HG03521 (cell line): Measurements from ENCODE around the gene RTN4.

Experiments used
- ATAC-seq: cut with Tn5 transposase; IDR thresholded peaks from one replicate; pipeline ENCODE4 v1.9.1; 2021; ENCODE audit warnings: mild to moderate bottlenecking, moderate library complexity; ENCODE audit not compliant: unreplicated experiment

The RTN4 gene

DNA sequence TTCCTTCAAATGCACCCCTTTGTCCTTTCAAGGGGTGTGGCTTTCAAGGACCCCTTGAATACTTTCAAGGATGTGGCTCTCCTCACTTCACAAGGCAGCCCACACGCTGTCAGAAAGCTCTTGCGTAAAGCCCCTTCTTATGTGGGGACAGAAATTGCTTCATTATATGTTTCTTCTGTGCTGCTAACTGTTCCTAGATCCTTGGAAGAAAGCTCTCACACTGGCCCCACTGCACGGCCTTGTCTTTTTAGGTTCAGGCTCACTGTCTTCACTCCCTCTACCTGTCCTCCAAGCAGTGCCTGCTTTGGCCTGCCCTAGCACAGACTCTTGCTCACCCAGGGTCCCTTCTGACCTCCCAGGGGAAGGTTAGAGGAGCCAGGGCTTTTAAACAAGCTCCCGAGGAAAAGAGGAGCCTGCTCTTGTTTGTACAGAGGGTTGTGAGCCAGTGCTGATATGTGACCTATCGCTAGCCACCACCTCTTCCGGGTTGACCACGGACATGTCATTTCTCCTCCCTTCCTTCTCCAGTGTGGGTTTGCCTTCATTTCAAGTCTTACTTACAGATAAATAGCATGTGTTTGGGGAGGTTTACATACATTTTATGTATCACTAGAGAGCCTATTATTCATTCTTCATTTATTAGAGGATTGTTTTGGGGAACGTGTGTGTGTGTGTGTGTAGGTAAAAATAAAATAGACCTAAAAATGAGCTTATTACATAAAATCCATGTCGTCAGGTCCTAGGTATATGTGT is 94.7 kb downstream of the RTN4 start:
- ATAC-seq: no peak

DNA sequence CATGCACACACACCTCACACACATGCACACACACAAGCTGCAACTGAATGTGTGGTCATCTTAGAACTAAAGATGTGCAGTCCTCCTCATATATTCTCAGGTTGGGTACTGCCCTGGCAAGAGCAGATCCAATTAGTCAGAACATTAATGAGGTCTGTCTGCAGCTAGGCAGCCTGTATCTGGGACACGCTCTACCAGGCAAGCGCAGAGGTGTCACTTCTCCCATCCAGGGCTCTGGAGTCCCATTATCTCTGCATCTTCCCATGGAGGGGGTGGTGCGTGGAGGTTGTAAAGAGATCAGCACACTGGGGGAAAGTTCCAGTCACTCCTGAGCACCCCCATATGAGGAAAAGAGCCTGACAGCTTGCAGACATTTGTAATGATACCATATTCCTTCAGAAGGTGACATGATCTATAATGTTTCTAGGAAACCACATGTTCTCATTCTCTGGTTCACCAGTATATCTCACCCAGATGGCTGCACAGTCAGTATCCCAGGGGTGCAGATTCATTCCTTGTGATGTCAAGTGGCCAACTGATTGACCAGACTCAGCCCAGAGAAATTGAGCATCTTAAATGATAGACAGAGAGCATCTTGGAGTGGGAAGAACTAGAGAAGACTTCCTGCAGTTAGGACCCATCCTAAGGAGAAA is 95.4 kb downstream of the RTN4 start:
- ATAC-seq: no peak

- ATAC-seq: no peak
Measured at GRCh38 chr2:54954158-54954557, 96.1 kb downstream of the RTN4 start.

DNA sequence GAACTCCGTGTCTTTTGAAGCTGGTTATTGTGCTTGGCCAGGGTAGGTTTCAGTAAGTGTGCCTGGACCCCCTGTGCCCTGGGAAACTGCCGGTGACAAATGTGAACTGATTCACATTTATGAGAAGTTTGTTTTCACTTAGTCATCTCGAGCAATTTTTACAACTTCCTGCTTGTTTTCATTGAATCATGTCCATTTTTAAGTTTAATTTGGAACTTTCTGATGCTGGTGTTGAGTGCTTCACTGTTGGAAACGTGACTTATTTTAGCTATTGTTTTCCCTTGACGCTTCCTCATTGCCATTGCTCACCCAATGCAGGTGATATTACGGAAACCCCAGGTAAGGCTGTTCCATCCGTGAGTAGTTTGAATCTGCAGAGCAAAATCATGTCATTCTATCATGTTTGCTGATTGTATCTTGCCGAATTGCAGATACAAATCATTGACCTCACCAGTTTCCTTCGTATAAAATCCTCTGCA is 97.2 kb downstream of the RTN4 start:
- ATAC-seq: no peak

DNA sequence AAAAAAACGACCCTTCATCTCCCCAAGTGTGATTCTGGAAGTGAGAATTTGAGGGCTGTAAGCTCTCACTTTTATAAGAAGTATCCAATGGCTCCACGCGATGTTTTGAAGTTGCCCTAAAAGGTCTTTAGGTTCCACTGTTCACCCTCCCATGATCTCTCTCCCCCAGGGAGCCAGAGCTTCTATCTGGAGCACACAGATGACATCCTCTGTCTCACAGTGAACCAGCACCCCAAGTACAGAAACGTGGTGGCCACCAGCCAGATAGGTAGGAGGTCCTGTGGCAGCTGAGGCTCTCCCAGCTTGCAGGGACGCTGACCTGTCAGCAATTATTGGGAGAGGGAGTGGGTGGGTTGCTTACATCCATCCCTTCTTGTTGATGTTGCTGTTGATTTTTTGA is 97.8 kb downstream of the RTN4 start:
- no peak for ATAC-seq

DNA sequence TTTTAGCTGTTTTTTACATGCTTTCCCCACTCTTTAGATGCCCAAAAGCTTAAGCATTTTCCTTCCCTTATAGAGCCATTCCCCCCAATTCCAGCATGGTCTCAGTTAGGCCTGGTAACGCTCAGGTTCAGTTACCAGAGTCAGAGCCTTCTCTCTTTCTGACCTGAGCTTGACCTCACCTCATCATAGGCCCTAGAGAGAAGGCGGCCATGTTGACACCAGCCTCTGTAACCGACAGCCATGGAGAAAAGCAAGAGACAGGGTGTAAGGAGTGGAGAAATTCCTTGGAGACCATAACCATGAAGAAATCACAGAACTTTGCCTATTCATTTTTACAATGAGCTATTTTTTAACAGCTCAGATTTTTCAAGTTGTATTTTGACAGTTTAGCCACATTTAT is 99.4 kb downstream of the RTN4 start:
- ATAC-seq: no peak

DNA sequence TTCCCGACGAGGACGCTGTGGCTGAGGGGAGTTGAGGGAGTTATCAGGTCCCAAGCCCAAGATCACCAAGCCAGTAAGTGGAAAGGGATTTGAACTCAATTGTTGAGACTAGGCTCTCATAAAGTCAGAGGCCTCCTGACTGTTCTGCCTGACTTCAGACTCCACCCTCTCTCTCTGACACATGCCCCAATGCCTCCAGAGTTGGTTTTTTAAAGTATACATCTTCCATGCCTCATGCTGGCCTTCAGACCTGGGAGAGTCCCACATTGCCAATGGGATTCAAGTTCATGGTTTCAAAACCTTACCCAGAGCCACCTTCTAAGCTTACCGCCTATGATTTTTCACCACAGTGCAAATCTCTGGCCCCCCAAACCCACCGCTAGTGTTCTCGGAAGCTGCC is 100.8 kb downstream of the RTN4 start:
- ATAC-seq: no peak

DNA sequence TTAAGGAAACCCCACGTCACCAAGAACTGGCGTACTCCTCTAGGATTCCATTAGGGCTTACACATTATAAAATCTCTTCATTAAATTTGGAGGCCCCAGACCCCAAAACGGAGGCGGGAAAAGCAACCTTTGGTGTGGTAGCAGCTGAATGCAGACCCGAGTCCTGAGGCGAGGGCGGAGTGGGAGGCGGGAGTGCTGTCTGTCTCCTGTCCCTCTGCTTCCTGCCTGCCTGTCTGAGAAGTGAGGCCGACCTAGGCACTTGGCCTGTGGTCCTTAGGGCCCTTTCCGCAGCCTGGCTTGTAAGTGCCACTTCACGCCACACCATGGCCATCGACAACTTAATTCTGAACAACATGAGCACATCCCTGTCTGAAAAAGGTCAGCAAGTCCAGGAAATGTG is 102.1 kb downstream of the RTN4 start:
- ATAC-seq: no peak

DNA sequence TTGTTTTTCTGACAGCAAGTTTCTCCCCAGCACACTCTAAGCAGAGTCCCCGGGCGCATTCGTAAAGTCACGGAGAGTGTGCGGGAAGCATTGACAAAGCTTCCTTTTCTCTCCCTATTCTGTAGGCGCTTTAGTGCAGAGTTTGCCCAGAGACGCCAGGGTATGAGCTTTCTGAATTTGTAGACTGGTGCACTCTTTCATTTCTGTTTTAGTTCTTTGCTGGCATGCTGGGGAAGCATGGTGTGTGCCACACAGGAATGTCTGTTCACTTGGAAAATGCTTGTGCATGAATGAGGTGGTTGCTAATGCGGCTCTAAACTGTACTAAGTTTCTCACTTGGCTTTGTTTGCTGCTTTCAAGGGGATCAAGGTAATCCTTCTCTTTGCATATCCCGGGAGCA is 102.6 kb downstream of the RTN4 start:
- no peak for ATAC-seq

- no peak for ATAC-seq
Measured at GRCh38 chr2:54947136-54947535, 103.1 kb downstream of the RTN4 start.

DNA sequence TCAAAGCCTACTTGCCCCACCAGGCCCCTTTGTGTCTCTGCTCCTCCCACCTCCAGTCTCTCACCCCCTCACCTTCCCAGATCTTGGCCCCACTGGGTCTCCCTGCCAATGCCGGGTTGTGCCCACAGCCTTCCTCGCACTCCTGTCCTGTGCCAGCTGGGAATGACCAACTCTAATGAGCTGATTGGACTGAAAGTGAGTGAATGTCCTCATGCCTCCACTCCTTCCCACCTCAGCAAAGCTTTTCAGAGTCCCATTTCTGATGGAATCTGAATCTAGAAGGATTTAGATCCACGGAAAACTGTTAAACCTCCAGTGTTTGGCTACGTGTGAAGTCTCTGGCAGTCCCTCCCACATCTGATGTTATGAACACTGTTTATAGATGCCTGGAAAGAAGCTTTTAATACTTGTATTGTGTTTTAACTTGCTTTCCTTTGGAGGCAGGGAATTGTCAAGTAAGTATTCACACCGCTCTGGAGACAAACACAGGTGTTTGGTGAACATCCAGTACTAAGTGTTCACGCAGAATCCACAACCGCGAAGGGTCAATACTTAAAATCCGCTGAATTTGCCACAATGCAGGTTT is 103.9 kb downstream of the RTN4 start:
- ATAC-seq: no peak

DNA sequence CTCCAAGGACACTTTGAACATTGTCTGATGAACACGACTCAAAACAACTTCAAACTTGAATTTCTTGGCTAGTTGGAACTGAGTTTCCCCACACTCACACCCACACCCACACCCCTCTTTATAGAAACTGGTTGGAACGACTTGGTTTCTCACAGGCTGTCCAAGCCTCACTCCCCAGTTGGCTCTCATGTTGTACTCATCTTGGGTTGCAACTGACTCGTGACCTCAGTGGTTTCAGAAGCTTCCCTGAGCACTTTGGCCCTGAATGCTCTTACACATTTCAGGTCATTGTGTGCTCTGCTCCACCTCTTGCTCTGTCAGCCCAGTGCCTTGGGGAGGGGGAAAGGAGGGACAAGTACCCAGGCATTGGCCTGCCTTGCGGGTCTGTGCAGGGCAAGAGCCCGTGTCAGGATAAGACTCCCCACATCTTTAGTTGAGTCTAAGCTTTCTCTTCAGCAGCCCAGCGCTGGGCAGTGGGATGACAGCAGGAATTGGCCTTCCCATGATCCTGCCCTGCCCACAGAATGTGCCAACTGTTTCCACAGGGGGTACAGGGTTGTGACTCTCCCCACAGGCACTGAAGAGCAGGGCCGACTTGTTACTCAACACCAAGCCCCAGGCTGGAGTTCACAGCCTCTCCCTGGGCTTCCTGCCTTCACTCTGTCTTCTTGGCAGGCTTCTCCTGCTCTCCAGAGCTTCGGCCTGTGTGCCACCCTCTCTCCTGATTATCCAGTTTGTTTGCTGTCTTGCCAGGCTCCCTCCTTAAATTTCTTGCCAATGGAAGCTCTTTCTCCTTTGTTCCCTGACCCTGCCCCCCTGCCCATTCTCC is 104.6 kb downstream of the RTN4 start:
- peak; percentile 67 for ATAC-seq

DNA sequence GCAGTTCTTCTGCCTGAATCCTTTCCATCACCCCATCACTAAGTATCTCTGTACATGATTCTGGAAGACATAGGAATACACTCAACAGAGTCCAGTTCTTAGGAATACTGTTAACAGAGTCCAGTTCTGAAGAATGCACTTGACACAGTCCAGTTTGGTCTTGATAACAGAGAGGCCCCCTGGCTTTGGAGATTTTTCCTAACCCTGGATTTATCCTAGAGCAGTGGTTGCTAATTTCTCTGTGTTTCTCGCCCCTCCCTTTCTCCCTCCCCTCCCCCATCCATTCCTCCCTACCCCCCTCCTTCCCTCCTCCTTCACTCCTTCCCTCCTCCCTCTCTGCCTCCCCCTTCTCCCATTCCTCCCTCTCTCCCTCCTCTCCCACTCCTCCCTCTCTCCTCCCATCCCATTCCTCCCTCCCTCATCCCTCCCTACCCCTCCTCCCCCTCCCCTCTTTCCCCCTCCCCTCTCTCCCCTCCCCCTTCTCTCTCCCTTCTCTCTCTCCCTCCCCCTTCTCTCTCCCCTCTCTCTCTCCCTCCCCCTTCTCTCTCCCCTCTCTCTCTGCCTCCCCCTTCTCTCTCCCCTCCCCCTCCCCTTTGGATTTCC is 105.4 kb downstream of the RTN4 start:
- no peak for ATAC-seq

- no peak for ATAC-seq
Measured at GRCh38 chr2:54942373-54942772, 107.9 kb downstream of the RTN4 start.

- ATAC-seq: no peak
Measured at GRCh38 chr2:54941248-54941984, 108.8 kb downstream of the RTN4 start.

DNA sequence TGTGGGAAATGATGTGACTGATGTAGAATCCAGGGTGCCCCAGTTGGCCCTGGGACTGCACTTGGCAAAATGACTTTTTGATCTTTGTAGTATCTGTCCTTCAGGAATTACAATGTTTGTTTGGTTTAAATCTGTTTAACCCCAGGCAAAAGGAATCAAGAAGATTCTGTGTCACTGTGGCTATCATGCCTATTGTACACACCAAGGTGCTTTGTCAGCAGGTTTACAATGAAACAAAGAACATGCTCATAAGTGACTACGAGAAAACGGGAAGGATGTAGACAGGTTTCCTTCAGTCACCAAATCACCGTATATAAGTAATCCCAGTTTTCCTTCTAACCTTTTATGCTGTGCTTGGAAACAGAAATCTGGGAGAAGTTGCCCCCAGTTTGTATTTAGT is 109.5 kb downstream of the RTN4 start:
- no peak for ATAC-seq

DNA sequence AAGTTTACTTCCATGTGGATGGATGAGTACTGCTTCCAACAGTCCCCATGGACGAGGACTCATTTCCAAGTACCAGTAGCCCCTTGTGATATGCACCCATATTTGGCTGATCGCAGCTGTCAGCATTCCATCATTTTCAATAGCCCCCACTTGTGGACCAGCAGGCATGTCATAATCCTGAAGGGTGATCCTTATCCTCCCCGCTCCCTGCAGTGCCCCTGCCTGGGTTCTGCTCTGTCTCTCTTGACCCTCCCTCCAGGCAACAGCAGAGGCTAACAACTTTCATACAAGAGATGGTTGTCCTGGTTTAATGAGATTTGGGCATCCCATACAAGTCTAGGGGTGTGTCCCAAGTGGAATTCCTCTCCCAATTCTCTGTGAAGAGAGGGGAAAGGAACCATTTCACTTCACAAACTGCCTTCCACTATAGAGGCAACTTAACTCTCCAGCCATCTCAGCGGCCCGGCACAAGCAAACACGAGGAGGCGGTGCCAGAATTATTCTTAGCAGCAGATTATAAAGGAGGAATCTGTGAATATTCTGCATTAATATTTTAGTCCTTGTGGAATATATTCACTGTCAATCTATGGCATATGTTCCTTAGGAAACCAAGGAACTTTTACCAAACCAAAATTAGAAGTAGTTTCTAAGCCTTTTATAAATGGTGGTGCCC is 110.7 kb downstream of the RTN4 start:
- ATAC-seq: no peak

DNA sequence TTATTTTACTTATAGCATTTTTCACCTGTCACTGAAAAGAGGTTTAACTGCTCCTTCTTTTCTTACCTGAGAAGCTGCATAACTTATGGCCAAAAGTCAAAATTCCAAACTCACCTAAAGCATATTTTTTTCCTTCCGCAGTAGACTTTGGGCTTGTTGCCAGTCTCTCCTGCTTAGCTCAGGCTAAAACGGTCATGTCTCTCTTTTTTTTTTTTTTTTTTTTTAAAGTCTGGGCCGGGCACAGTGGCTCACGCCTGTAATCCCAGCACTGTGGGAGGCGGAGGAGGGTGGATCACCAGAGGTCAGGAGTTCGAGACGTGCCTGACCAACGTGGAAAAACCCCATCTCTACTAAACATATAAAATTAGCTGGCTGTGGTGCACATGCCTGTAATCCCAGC is 113.5 kb downstream of the RTN4 start:
- no peak for ATAC-seq

DNA sequence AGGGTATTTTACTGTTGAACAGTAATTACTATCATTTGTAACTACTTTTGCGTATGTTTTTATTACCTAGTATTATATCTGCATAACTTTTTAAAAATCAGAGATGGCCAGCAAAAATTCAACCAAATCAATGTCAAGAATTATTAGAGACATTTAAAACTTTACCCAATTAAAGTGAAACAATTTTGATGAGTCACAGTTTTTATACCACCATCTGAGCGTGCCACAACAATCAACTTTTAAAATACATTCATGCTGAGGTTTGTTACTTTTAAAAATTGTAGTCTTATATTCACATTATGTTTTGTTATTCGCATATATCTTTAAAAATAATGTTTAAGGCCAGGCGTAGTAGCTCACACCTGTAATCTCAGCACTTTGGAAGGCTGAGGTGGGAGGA is 114.9 kb downstream of the RTN4 start:
- ATAC-seq: no peak

DNA sequence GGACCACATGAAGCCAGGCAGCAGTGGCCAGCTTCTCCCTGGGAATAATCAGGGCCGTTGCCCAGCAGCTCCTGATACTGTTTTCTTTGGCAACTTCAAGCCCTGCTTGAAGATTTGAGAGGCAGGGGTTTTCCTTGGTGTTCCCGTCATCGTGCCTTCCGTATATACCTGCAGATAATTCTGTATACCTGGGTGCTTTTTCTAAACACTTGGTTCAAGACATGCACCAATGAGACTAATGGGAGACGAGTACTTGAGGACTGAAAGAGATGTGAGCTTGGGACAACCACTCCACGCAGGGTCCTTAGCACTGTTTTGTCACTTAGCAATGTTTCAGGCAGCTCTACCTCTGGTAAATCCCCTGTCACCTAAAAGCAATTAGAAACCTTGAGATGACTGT is 118.8 kb downstream of the RTN4 start:
- no peak for ATAC-seq
